ENCODE measurements around the gene TNPO1.
A peak's percentile ranks its signal among the peaks of the same experiment; 100 is the strongest.

TNPO1 gene

DNA sequence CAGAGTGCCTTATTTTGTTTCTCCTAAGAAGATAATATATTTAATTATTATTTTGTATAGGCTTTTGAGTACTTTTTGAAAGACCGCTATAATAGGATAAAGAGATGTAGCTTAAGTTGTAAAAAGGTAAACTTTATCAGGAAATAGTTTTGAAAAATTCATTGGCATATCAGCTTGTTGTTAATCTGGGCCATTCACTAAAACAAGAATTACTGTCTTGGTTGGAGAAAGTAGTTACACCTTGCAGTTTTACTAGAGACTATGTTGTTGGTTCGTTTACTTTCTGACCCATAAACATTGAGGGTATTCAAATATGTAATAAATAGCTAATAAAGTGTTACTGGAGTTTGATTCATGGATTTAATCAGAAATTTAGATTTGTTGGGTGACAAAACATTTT is 33.7 kb downstream of the TNPO1 start:
- no peak for DNase-seq

DNA sequence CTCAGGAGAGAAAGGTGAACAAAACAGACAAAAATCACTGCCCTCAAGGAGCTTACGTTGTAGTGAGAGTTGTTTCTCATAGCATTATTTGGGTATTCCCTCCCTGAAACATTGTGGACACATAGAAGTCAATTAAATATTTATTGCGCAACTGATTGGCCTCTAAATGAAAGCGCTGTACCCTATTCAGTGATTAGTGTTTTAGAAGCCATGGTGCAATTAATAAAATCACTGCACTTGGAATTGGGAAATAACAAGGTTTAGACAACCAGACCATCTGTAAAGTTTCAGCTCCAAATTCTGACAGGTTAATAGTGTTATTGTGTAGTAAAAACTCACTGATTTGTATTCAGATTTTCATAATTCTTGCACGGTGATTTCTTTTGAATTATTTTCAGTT is 35.9 kb downstream of the TNPO1 start:
- no peak for DNase-seq

DNA sequence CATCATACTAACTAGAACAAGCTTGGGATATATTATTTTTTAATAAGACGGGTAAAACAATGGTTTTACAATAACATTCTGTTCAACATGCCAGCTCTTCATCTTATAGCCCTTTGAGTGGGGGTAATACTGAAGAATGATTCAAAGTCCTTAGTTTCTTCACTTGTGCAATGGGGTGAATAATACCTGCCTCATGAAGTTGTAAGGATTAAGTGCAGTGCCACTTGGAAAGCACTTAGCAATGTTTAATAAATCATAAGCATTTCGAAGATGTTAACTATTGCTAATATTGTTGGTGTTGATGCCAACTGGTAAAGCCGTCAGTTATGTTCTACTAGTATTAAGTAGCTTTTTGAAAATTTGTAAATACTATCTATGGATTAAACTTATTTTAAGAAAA is 38.0 kb downstream of the TNPO1 start:
- no peak for DNase-seq

DNA sequence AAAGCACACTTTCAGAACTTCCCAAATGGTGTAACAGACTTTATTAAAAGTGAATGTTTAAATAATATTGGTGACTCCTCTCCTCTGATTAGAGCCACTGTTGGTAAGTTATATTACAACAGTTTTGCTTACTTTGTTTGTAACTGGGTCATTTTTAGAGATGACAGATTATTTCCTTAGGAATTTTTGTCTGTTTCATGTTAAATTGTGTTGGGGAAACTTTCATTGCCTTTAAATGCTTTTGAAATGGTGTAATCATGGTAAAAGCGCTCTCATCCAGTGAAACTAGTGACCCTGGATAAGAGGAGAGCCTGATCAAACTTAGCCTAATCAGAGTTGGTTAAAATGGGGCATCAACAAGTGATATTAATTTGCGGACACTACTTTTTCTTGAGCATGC is 39.4 kb downstream of the TNPO1 start:
- no peak for DNase-seq

DNA sequence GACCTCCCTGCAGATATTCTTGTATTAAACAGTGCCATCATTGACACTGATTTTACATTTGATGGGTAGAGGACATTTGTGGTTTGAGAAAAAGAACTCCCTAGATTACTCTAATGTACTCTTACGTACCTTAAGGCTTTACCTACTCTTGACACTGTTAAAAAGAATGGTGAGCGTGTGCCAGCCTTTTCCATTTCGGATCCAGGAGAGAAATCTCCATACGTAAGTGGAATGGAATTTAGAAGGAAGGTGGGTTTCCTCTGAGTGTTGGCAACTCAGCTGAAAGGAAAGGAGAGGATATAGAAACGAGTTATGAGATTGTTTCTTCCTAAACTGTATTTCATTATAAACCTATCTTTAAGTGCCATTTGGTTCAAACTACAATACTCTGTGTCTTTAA is 40.9 kb downstream of the TNPO1 start:
- DNase-seq: no peak

DNA sequence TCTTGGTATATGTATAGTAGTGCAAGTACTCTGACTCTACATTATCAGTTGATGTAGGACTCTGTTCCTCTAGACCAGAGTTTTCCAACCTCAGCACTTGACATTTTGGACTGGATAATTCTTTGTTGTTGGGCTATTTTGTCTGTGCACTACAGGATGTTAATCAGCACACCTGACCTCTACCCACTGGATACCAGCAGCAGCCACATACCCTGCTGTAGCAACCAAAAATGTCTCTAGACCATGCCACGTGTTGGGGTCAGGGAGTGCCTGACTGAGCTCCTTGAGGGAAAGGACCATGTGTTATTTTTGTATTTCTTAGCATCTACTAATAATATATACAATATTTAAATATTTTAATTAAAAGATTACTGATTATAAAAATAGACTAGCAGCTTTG is 42.7 kb downstream of the TNPO1 start:
- DNase-seq: no peak

DNA sequence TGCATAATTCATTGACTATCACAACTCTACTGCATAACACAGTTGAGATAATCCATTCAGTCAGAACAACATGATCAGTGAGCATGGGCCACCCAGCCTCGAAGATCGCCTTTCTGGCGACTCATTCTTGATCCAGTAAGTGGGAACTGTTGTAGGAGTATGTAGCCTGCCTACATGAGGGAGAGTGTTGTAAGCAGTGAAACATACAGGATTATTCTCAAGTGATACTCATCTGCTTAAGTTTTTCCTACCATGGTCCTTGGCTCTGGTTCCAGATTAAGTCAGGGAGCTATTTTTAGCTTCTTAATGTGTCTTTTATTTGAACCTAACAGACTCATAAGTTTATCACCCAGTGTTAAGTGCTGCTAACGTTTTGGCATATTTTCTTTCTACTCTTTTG is 44.0 kb downstream of the TNPO1 start:
- DNase-seq: no peak

DNA sequence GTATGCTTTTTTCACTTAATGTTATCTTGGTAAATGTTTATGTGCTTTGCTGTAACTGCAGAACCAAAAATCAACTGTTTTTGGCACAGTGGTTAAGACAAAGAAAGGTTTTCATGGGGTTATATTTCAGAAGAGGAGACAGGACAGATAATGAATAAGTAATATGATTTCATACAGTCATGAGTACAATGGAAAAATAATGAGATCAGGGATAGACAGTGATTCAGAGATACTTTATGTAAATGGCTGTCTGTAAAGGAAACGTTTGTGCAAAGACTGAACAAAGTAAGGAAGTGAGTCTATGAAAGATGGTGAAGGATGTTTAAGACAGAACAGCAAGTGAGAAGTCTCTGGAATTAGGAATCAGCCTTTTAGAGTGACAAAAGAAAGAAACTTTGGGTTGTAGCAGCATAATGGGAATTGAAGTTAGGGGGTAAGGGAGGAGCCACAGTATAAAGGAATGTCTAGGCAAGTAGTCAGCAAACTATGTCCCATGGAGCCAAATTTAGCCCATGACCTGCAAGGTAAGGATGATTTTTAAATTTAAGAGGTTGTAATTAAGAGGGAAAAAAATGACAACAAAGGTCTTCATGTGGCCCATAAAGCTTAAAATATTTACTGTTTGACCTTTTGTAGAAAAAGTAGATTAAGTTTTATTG is 55.0 kb downstream of the TNPO1 start:
- no peak for DNase-seq

DNA sequence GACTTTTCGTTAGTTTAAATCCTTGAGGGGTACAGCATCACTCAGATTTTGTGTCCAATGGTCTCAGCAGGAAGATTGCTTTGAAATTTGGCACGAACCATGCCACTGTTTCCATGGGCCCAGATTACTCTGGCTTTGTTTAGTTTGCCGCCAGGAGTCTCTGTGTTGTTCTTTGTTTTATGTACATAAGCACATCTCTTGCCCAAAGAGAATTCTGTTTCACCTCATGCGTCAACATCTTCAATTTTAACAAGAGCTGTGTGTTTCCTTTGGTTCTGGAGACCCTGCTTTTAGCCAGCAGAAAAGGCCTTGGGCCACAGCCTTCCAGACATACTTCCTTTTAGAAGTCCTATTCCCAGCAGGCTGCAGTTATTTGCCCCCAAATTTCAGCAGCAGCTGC is 62.4 kb downstream of the TNPO1 start:
- peak in 1 of 56 donors; percentile 3 for DNase-seq

DNA sequence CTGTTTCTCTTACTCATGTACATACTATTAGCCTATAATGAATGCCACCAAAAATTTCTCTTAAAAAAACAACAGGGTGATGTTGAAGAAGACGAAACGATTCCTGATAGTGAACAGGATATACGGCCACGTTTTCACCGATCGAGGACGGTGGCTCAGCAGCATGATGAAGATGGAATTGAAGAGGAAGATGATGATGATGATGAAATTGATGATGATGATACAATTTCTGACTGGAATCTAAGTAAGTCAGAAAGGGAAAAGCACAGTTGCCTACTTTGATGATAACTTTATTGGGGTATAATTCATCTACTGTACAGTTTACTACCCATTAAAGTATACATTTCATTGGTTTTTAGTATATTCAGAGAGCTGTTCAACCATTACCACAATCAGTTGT is 66.5 kb downstream of the TNPO1 start:
- no peak for DNase-seq

DNA sequence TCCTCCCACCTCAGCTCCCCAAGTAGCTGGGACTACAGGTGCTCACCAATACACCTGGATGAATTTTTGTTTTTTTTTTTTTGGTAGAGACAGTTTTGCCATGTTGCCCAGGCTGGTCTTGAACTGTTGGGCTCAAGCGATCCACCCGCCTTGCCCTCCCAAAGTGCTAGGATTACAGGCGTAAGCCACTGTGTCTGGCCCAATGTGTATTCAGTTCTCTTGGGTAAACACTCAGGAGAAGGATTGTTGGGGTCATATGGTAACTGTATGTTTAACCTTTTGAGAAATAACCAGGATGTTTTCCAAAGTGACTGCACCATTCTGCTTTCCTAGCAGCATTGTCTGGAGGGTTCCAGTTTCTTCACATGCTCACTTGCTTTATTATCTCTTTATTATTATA is 67.4 kb downstream of the TNPO1 start:
- DNase-seq: no peak

DNA sequence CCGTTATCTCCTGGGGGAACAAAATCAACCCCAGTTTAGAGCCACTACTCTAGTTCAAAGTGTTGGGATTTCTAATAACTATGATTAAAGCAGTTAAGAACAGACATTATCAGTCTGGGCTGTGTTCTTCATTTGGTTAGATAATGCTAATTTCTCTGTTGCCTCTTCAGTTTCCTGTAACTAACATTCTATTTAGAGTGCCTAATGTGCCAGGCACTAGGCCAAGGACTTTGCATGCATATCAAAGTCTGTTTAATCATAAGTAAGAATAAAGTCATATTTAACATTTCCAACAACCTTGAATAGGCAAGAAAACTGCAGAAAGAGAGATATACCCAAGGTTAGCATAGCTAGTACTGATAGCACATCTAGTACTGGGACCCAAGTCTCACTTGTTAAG is 68.4 kb downstream of the TNPO1 start:
- DNase-seq: no peak

DNA sequence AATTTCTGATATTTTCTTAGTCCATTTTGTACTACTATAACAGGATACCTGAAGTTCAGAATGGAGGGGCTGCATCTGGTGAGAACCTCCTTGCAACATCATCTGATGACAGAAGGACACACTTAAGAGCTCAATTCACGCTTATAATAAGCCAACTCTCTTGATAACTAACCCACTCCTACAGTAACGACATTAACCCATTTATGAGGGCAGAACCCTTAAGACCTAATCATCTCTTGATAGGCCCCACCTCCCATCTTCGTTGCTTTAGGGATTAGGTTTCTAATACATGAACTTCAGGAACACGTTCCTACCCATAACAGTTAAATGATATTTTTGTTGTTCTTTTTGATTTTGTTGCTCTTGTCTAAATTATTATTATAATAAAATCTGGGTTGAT is 69.4 kb downstream of the TNPO1 start:
- no peak for DNase-seq

DNA sequence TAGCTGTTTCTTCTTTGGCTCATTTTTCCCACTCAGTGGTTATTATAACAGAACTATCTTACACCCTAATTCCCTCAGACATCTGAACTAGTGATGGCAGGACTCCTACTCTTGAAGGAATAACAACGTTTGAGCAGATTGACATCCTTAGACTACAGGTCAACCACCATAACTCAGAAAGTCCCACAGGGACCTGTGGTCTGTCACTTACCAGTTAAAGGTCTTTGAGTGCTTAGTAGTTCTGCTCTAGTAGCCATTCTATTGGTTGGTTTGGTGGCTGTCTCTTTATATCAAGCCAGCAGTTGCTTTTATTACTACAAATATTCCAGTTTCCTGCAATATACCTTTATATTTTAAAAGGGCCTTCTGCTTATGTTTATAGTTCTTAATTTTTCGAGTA is 72.1 kb downstream of the TNPO1 start:
- DNase-seq: no peak

DNA sequence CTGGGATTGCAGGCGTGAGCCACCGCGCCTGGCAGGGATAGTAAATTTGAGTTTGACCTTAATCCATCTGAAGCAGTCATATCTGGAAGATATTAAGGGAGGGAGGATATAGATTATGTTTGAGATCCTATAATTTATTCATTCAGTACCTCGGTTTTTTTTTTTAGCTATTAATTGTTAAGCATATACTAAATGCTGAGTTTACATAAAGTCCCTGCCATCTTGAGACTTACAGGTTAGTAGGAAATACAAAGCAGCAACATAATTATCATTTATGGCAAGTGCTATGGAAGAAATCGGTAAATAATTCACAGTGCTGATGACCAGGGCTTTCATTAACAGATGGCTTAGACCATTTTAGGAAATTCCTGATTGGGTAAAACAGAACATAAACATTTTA is 72.9 kb downstream of the TNPO1 start:
- no peak for DNase-seq

DNA sequence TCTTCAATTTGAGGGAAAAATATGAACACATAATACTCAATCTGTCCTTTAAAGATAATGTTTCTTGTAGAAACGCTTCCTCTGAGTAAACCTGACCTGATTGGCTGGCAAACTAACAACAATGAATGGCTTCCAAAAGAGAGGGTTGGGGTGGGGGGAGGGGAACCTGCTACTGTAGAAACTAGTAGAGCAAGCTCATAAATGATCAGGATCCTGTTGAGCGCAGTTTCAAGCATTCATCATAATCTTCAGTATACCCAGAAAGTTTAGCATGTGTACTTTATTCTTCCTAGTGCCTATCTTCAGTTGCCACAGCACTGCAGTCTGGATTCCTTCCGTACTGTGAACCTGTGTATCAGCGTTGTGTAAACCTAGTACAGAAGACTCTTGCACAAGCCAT is 76.4 kb downstream of the TNPO1 start:
- DNase-seq: no peak

DNA sequence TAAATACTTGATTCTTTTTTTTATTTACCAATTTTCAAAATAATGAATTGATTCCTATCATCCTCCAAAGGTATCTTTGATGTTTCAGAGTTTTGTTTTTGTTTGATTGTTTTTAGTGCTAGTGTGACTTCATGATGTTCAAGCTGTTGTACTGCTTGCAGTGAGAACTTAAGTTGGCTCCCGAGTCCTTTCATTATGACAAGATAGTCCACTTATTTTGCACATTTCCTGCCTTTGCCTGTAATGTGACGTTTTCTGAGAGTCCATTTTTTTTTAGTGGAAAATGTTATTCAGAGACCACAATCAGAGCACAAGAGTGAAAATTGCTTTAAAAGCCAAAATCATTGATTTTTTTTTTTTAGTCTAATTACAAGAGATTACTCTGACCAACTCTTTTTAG is 79.3 kb downstream of the TNPO1 start:
- DNase-seq: no peak

DNA sequence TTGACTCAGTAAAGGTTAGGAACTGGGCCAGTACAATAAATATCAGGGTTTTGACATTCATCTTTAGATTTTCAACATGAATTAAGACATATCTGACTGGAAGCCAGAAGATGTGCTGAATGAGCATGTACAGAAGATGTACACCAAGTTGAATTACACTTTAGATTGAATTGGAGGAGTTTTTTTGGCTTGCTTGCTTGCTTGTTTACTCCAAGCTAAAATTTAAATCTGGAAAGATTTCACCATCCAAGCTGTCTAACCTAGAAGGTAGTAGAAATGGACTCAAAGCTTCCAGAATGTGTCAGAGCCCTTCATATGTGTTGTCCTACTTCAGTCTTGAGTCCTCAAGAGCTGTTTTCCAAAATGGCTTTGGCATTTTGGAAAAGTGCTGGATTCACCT is 90.3 kb downstream of the TNPO1 start:
- no peak for DNase-seq

DNA sequence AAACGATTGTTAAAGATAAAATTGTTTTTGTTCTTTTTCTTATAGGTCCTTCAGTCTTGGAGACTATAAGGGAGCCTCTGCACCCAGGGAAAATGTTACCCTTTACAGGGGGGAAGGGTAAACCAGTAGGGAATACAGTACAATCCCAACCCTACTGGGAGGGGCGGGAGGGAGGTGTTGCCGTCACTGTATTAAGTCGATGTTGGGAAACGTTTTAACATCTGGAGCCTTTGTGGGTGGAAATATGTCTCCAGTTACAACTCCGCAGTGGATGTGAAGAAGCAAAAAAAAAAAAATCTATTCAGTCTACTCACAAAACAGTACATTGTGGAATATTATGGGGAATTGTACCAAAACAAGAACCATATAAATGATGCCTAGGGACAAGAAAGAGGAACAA is 92.2 kb downstream of the TNPO1 start:
- DNase-seq: no peak

DNA sequence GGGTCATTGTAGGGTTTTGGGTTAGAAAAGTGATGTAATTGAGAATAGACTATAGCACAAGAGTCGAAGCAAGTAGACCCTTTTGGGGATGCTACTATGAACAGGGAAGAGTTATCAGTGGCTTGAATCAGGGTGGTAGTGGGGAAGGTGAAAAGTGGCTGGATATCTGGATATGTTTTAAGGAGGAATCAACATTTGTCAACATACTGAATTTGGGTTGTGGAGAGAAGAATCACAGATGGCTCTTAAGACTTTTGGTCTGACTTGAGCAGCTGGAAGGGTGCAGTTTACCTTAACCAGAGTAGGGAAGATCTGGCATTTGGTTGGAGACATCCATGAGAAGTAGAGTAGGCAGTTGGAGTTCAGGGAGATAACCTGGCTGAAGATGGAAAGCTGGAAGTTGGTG is 100.9 kb downstream of the TNPO1 start:
- no peak for DNase-seq

DNA sequence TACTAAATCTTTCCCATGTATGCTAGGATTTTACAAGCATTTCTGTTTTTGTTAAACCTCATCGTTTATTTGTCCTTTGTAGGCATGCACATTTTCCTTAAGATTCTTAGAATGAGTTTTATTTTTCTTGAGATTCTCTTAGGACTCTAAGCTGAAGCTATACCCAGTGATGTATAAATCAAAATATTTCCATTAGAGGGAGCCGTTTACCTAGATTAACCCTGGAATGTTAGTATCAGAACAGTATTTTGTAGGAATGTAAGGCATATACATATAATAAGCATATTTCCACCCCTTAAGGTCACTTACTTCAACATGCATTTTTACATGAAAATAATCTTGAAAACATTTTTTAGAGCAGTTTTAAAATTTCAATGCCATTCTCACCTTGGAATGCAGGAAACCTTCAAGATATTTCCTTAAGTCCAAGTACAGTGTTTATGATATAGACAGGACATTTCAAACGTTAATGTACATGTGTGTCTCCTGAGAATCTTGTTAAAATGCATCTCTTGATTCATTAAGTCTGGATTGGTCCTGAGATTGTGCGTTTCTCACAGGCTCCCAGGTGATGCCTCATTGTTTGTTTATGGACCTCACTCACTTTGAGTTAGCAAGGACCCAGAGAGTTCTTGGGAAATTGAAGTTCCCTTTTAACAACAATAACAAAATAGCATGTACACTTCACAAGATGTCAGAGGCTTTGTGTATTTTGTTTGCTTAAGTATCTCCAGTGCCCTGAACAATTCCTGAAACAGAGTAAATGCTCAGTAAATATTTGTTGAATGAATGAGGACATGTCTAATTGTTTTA is 104.4 kb downstream of the TNPO1 start:
- DNase-seq: no peak

DNA sequence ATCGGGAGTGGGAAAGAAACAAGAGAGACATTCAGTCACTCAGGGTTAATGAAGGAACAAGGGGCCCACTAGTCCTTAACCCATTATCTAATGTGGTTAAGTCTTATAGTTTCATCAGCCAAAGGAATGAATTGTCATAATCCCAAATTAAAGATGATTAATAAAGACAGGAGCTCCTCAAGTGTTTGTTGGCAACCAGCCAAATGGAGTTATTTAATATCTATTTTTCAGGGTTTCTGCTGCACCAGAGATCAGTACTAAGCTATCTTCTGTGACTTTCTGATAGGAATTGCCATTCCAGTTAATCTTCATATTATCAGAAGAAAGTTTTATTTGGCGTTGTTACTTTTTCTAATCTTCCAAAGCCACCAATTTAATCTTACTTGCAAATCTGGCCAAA is 105.4 kb downstream of the TNPO1 start:
- no peak for DNase-seq

DNA sequence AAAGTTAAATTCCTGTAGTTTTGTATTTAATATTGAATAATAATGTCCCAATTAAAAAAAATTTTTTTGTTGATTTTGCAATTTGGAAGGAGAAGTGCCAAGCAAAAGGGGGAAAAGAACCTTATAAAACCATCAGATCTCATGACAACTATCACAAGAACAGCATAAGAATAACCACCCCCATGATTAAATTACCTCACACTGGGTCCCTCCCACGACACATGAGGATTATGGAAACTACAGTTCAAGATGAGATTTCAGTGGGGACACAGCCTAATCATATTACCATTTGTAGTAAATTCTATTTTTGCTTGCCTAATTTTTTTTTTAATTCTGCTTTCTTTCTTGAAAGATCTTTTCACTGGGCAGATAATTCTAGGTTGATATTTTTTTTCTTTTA is 106.0 kb downstream of the TNPO1 start:
- DNase-seq: no peak
